ENCODE measurements around the gene SYT14.

- no peak for TF ChIP-seq CTCF (IDR thresholded peaks at IDR 0.05)
- no peak for TF ChIP-seq POLR2A (IDR thresholded peaks at IDR 0.05)
Measured at GRCh38 chr1:209896346-209896745, 41.7 kb upstream of the SYT14 start.

Data from thyroid gland (tissue), 4 donors.